Measurements from ENCODE around the gene SAYSD1. TPM values are rescaled to one million over a fixed set of nuclear protein-coding genes. Genes with fewer than 3 reads are reported as not detected.
A peak's percentile ranks its signal among the peaks of the same experiment; 100 is the strongest.
"Not testable (repeated sequence)": the region's sequence is repeated elsewhere in the genome, so short reads cannot be mapped to it uniquely, and the experiment has no call there.

SAYSD1 gene
- total RNA-seq: 10.9 TPM
- long read RNA-seq, transcript SAYSD1-201 (2 exons, 2,020 nt): major isoform, 25 of 25 reads
- long read RNA-seq, partial matches to known transcripts: 0 of 25 reads
- long read RNA-seq, other reads (novel, unspliced or antisense): 0 of 25 reads

- intact Hi-C loops (cut with DNase I): no loop called here
- ATAC-seq (ENCODE audit: poor library complexity) (peak; percentile 99), DNase-seq (peak; percentile 96)
Observed at GRCh38 chr6:39114704-39115599, at the start of gene SAYSD1. SAYSD1 (minus strand) TSS chr6:39115186; CDS start chr6:39115089, 97 bp downstream.

GRCh38 chr6:39157511-39157910, 42.5 kb upstream of the SAYSD1 start:
- ATAC-seq (ENCODE audit: poor library complexity): no peak
- DNase-seq: no peak

GRCh38 chr6:39156801-39157200, 41.8 kb upstream of the SAYSD1 start:
- intact Hi-C loops (cut with DNase I): no loop called here
- ATAC-seq (ENCODE audit: poor library complexity) (no peak), DNase-seq (no peak)

More at GRCh38 chr6:39157511-39157910, 42.5 kb upstream of the SAYSD1 start:
- intact Hi-C loops (cut with DNase I): no loop called here

GRCh38 chr6:39154705-39155104, 39.7 kb upstream of the SAYSD1 start:
- intact Hi-C loops (cut with DNase I): no loop called here
- DNase-seq (no peak), ATAC-seq (ENCODE audit: poor library complexity) (no peak)

- ATAC-seq (ENCODE audit: poor library complexity): no peak
Observed at GRCh38 chr6:39153766-39154397, 38.9 kb upstream of the SAYSD1 start.

GRCh38 chr6:39152262-39152661, 37.3 kb upstream of the SAYSD1 start:
- no peak for ATAC-seq (ENCODE audit: poor library complexity)
- intact Hi-C loops (cut with DNase I): no loop called here
- DNase-seq: no peak

More at GRCh38 chr6:39153766-39154397, 38.9 kb upstream of the SAYSD1 start:
- no peak for DNase-seq
- intact Hi-C loops (cut with DNase I): no loop called here

- intact Hi-C loops (cut with DNase I): no loop called here
- DNase-seq (no peak), ATAC-seq (ENCODE audit: poor library complexity) (no peak)
Observed at GRCh38 chr6:39151211-39151610, 36.2 kb upstream of the SAYSD1 start.

GRCh38 chr6:39144481-39145173, 29.6 kb upstream of the SAYSD1 start:
- no peak for ATAC-seq (ENCODE audit: poor library complexity)
- DNase-seq: no peak
- intact Hi-C loops (cut with DNase I): no loop called here

GRCh38 chr6:39143238-39143930, 28.4 kb upstream of the SAYSD1 start:
- DNase-seq: no peak
- no peak for ATAC-seq (ENCODE audit: poor library complexity)
- intact Hi-C loops (cut with DNase I): no loop called here

GRCh38 chr6:39140556-39141167, 25.7 kb upstream of the SAYSD1 start:
- ATAC-seq (ENCODE audit: poor library complexity): no peak
- intact Hi-C loops (cut with DNase I): no loop called here

GRCh38 chr6:39137245-39137644, 22.3 kb upstream of the SAYSD1 start:
- intact Hi-C loops (cut with DNase I): no loop called here
- ATAC-seq (ENCODE audit: poor library complexity) (no peak), DNase-seq (no peak)

More at GRCh38 chr6:39140556-39141167, 25.7 kb upstream of the SAYSD1 start:
- DNase-seq: no peak

- intact Hi-C loops (cut with DNase I); DNase-seq; ATAC-seq (ENCODE audit: poor library complexity): not testable (repeated sequence)
Observed at GRCh38 chr6:39136207-39136606, 21.2 kb upstream of the SAYSD1 start.

GRCh38 chr6:39134761-39135160, 19.8 kb upstream of the SAYSD1 start:
- intact Hi-C loops (cut with DNase I); DNase-seq; ATAC-seq (ENCODE audit: poor library complexity): not testable (repeated sequence)

- DNase-seq (no peak), ATAC-seq (ENCODE audit: poor library complexity) (no peak)
- intact Hi-C loops (cut with DNase I): no loop called here
Observed at GRCh38 chr6:39130691-39131090, 15.7 kb upstream of the SAYSD1 start.

GRCh38 chr6:39128832-39129231, 13.8 kb upstream of the SAYSD1 start:
- no peak for ATAC-seq (ENCODE audit: poor library complexity)
- intact Hi-C loops (cut with DNase I): no loop called here
- DNase-seq: no peak

GRCh38 chr6:39128106-39128505, 13.1 kb upstream of the SAYSD1 start:
- ATAC-seq (ENCODE audit: poor library complexity): no peak
- intact Hi-C loops (cut with DNase I): no loop called here
- no peak for DNase-seq

GRCh38 chr6:39124114-39124513, 9.1 kb upstream of the SAYSD1 start:
- peak; percentile 73 for ATAC-seq (ENCODE audit: poor library complexity)
- intact Hi-C loops (cut with DNase I): no loop called here
- no peak for DNase-seq

GRCh38 chr6:39118921-39119320, 3.9 kb upstream of the SAYSD1 start:
- DNase-seq: no peak
- no peak for ATAC-seq (ENCODE audit: poor library complexity)
- intact Hi-C loops (cut with DNase I): no loop called here

All from Right ventricle myocardium superior (tissue), 1 donor.